ENCODE results near the gene ZNF891. TPM values are rescaled to one million over a fixed set of nuclear protein-coding genes. Genes with fewer than 3 reads are reported as not detected.

Gene ZNF891
- total and polyA plus RNA-seq, 2 of the 4 experiments (the other 2 are of a cell fraction): 0.26 to 0.36 TPM

GRCh38 chr12:133107121-133107520, 23.0 kb downstream of the ZNF891 start:
- Histone ChIP-seq H2BK15ac (ENCODE audit: low read depth, low read length) (no peak overlapping the region), H4K8ac (ENCODE audit: low read depth in 2 of 2, low read length in 2 of 2) (no peak overlapping the region), H2BK5ac (ENCODE audit: low read depth, low read length, poor library complexity, severe bottlenecking) (no peak overlapping the region), H3K4me3 (ENCODE audit: insufficient read depth, low read depth, low read length) (no peak overlapping the region), H3K18ac (ENCODE audit: low read depth, low read length) (no peak overlapping the region), H3K4me2 (ENCODE audit: low read depth, low read length) (no peak overlapping the region), H3K27ac (ENCODE audit: insufficient read depth, low read length) (no peak overlapping the region), H3K9ac (ENCODE audit: low read depth, low read length) (no peak overlapping the region), H3K36me3 (ENCODE audit: control insufficient read depth, insufficient read depth, low read length) (peaks cover 21% of the 10 kb centered on the region), H3K9me1 (ENCODE audit: insufficient read depth, low read length) (no peaks in the 10 kb centered on the region), H4K91ac (ENCODE audit: insufficient read depth, low read depth, low read length) (no peak overlapping the region), H3K14ac (replicated peaks; ENCODE audit: low read depth, low read length) (no peak overlapping the region), H2AFZ (replicated peaks; ENCODE audit: low read length, poor library complexity) (no peak overlapping the region), H3K27me3 (ENCODE audit: control insufficient read depth, insufficient read depth, low read length) (no peaks in the 10 kb centered on the region), H2AK9ac (replicated peaks; ENCODE audit: low read depth, low read length, poor library complexity) (no peak overlapping the region), H2BK120ac (ENCODE audit: low read depth, low read length) (no peak overlapping the region), H3K9me3 (ENCODE audit: control insufficient read depth, insufficient read depth, low read length) (peaks cover 81% of the 10 kb centered on the region), H3K4ac (ENCODE audit: low read depth, low read length) (no peak overlapping the region), H3K56ac (ENCODE audit: extremely low read depth, insufficient read depth, low read length) (no peak overlapping the region), H3K4me1 (ENCODE audit: control insufficient read depth, insufficient read depth, low read length) (no peaks in the 10 kb centered on the region), H3K23ac (ENCODE audit: low read depth, low read length) (no peak overlapping the region), H2AK5ac (ENCODE audit: low read depth, low read length) (no peak overlapping the region), H4K5ac (ENCODE audit: low read depth, low read length) (no peak overlapping the region), H3K79me1 (ENCODE audit: low read depth in 1 of 2, low read length in 2 of 2) (no peaks in the 10 kb centered on the region; a peak in 1 of 4 replicates), H4K20me1 (ENCODE audit: insufficient read depth, low read length) (no peaks in the 10 kb centered on the region), H2BK20ac (ENCODE audit: low read depth, low read length) (no peak overlapping the region)
- intact Hi-C loops (cut with micrococcal nuclease) (no loop called here), dilution Hi-C loops (cut with HindIII; ENCODE audit: low sequenced_read_pairs, unreplicated experiment) (no loop called here), in situ Hi-C loops (cut with MboI; ENCODE audit: low sequenced_read_pairs) (no loop called here)
- no peak for DNase-seq
- TF ChIP-seq CEBPB (IDR thresholded peaks at IDR 0.05; ENCODE audit: low read depth, low read length): no peak
- no peak for TF ChIP-seq MXI1 (IDR thresholded peaks at IDR 0.05; ENCODE audit: borderline replicate concordance, low read depth, low read length)
- TF ChIP-seq RCOR1 (IDR thresholded peaks at IDR 0.05; ENCODE audit: insufficient replicate concordance, low read length): no peak
- TF ChIP-seq, protein P1, sequence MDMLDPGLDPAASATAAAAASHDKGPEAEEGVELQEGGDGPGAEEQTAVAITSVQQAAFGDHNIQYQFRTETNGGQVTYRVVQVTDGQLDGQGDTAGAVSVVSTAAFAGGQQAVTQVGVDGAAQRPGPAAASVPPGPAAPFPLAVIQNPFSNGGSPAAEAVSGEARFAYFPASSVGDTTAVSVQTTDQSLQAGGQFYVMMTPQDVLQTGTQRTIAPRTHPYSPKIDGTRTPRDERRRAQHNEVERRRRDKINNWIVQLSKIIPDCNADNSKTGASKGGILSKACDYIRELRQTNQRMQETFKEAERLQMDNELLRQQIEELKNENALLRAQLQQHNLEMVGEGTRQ (IDR thresholded peaks at IDR 0.05; ENCODE audit: low read depth, low read length): no peak
- TF ChIP-seq BHLHE40 (IDR thresholded peaks at IDR 0.05; ENCODE audit: low read depth, low read length): no peak
- no peak for TF ChIP-seq MAZ (IDR thresholded peaks at IDR 0.05; ENCODE audit: borderline replicate concordance, low read depth, low read length)
- no peak for TF ChIP-seq MAFK (IDR thresholded peaks at IDR 0.05; ENCODE audit: low read depth, low read length)
- TF ChIP-seq, protein P2, sequence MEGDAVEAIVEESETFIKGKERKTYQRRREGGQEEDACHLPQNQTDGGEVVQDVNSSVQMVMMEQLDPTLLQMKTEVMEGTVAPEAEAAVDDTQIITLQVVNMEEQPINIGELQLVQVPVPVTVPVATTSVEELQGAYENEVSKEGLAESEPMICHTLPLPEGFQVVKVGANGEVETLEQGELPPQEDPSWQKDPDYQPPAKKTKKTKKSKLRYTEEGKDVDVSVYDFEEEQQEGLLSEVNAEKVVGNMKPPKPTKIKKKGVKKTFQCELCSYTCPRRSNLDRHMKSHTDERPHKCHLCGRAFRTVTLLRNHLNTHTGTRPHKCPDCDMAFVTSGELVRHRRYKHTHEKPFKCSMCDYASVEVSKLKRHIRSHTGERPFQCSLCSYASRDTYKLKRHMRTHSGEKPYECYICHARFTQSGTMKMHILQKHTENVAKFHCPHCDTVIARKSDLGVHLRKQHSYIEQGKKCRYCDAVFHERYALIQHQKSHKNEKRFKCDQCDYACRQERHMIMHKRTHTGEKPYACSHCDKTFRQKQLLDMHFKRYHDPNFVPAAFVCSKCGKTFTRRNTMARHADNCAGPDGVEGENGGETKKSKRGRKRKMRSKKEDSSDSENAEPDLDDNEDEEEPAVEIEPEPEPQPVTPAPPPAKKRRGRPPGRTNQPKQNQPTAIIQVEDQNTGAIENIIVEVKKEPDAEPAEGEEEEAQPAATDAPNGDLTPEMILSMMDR (conservative IDR thresholded peaks at IDR 0.05; ENCODE audit: low read depth, low read length): no peak
- TF ChIP-seq FOS (IDR thresholded peaks at IDR 0.05; ENCODE audit: low read depth, low read length): no peak
- no peak for TF ChIP-seq NFE2L2 (IDR thresholded peaks at IDR 0.05; ENCODE audit: low read depth, low read length)
- TF ChIP-seq SMC3 (IDR thresholded peaks at IDR 0.05; ENCODE audit: low read depth, low read length): no peak
- no peak for TF ChIP-seq RFX5 (IDR thresholded peaks at IDR 0.05; ENCODE audit: low read depth, low read length)
- no peak for TF ChIP-seq RAD21 (IDR thresholded peaks at IDR 0.05; ENCODE audit: low read length)
- TF ChIP-seq POLR2A (IDR thresholded peaks at IDR 0.05; ENCODE audit: low read depth, low read length): no peak
- TF ChIP-seq, protein P3, sequence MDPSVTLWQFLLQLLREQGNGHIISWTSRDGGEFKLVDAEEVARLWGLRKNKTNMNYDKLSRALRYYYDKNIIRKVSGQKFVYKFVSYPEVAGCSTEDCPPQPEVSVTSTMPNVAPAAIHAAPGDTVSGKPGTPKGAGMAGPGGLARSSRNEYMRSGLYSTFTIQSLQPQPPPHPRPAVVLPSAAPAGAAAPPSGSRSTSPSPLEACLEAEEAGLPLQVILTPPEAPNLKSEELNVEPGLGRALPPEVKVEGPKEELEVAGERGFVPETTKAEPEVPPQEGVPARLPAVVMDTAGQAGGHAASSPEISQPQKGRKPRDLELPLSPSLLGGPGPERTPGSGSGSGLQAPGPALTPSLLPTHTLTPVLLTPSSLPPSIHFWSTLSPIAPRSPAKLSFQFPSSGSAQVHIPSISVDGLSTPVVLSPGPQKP (IDR thresholded peaks at IDR 0.05; ENCODE audit: borderline replicate concordance, low read depth, low read length): no peak
- ATAC-seq (ENCODE audit: low read depth): no peak
- POLR2A ChIA-PET (ENCODE audit: unreplicated experiment): no interaction called here
- CTCF ChIA-PET: no interaction called here
- WGBS, 2 experiments (ENCODE audit: extremely low coverage in 2 of 2, insufficient read length in 1 of 2): no CpG with 5 or more reads among the region's 1 CpG
- BruUV-seq (replicated peaks): no TSS peak
